Fibroblast of the conjunctiva (primary cell): Measurements from ENCODE around the gene EFTUD2.
A peak's percentile ranks its signal among the peaks of the same experiment; 100 is the strongest.
"Not testable (repeated sequence)": the region's sequence is repeated elsewhere in the genome, so short reads cannot be mapped to it uniquely, and the experiment has no call there.

ENCODE experiments used
- DNase-seq: peaks from one replicate; pipeline ENCODE4 v3.0.0-alpha.2; 2010; ENCODE audit warnings: low read depth

The EFTUD2 gene

GRCh38 chr17:44899074-44899782 is at the start of gene EFTUD2:
Gene EFTUD2 (minus strand): TSS chr17:44899445. CDS start chr17:44894521, 4,924 bp downstream.
- peak; percentile 81 for DNase-seq

DNA sequence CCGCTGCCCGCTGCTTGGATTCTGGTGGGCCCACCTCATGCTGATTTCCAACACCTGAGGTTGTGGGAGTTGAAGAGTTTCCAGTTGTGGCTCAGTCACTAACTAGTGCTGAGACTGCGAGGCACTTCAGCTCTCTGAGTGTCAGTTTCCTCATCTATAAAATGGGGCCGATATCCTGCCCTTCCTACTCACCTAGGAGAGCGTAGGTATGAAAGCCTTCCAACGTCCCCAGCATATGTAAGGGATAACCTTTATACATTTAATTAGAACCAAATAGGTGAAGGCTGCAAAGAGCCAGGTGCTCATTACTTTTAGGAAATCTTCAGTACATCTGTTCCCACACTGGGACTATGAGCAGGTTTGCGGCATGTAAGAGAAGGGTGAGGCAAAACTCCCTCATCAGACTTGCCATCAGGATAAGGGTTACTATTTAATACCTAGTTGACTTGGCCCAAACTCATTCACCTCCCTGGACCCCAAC is 49.1 kb upstream of the EFTUD2 start:
- DNase-seq: no peak

- peak; percentile 93 for DNase-seq
Observed at GRCh38 chr17:44947461-44948314, 48.4 kb upstream of the EFTUD2 start, which contains the start of gene KIF18B. Gene KIF18B (minus strand): TSS chr17:44947773. CDS start chr17:44936344, 11,429 bp downstream.

DNA sequence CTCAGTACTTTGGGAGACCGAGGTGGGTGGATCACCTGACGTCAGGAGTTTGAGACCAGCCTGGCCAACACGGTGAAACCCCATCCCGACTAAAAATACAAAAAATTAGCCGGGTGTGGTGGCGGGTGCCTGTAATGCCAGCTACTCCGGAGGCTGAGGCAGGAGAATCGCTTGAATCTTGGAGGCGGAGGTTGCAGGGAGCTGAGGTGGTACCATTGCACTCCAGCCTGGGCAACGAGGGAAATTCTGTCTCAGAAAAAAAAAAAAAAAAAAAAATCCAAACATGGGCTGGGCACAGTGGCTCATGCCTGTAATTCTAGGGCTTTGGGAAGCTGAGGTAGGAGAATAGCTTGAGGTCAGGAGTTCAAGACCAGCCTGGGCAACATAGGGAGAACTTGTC is 46.4 kb upstream of the EFTUD2 start:
- DNase-seq: not testable (repeated sequence)

- no peak for DNase-seq
Observed at GRCh38 chr17:44942456-44942855, 43.2 kb upstream of the EFTUD2 start.

DNA sequence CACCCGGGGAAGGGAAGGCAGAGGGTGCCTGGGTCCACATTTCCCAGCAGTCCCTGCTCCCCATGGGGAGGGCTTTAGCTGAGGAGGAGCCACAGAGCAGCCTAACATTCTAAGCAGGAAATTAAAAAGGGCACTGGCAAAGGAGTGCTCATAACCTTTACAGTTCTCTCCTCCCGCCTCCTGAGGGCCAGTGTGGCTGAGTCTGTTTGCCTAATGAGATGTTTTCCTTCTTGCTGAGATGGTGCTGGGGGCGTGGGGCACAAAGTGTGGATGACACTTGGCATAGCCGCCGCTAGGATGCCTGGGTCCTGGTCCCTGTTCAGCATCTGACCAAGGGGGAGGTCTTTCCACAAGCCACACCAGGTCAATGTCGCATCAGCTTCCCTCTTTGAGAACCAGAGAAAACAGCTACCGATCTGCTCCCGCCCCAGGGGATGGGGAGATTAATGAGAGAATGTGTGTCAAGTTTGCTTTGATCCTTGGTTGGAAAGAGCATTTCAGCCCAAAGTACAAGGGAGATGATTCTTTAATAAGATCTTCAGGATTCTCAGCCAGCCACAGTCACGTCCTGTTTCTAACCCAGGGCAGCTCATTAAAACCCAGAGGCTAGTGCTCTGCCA is 42.6 kb upstream of the EFTUD2 start:
- DNase-seq: no peak

DNA sequence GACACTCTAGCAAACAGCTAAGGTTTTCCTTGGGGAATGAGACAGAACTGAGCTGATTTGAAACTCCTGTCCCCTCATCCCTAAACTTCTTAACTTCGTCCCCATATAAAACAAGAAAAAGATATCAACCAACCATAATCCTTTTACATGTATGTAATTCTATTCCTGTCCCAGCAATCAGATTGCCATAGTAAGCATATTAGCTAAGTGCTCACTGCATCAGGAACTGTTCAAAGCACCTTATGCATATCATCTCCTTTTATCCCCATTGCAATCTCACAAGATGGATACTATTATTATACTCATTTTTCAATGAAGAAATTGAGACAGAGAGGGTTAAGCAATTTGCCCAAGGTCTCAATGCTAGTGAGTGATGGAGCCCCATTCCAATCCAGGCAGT is 41.5 kb upstream of the EFTUD2 start:
- DNase-seq: no peak

- no peak for DNase-seq
Observed at GRCh38 chr17:44940317-44940716, 41.1 kb upstream of the EFTUD2 start.

- DNase-seq: no peak
Observed at GRCh38 chr17:44935116-44935515, 35.9 kb upstream of the EFTUD2 start.

DNA sequence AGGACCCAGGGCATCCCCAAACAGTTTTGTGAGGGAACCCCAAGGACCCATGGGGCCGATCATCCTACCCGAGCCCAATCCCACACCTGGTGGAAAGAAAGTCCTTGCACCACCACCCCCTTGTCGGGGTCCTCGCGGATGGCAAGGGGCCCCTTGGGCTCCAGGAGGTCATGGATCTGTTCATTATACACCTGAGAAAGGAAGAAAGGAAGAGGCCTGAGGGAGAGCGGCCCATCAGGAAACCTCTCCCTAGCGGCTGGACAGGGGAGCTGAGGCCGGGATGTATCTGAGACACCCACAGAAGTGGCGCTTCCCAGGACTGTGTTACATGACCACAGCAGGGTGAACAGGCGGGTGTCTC is 35.5 kb upstream of the EFTUD2 start:
- no peak for DNase-seq

DNA sequence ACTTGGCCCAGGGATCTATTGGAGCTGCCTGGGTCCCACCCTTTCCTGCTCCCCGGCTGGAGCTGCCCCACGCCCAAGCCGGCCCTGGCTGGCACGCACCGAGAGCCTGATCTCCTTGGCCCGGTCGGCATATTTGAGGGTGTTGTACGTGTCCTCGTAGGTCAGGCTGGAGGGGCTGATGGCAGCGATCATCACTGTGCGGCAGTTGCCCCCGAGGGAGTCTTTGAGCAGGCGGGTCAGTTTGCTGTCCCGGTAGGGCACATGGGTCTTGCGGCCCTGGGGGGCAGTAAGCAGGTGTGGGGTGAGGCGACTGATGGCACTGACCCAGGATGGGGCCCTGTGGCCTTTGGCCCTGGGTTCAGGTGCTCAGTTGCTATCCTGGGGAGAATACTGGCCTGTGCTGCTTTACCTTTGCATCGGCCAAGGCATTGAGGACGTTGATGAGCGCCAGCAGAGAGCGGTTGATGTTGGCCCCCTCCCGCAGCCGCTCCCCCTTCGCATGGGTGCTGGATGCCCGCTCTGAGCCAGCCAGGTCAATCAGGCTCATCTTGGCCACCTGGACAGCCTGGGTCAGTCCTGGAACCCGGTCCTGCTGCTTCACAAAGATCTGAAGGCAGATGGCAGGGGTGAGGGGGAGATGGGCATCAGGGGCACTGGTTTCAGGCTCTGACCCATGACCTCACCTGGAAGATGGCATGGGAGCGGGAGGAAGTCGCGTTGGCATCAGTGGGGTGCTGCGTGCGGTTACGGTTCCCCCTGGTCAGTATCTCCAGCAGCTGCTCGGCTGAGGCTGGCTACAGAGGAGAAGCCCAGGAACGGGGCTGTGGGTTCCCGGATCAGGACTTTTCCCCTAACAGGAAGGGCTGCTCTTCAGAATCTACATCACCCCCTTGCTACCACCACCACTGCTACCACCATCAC is 34.8 kb upstream of the EFTUD2 start:
- DNase-seq: no peak

- no peak for DNase-seq
Observed at GRCh38 chr17:44932787-44933097, 33.5 kb upstream of the EFTUD2 start.

DNA sequence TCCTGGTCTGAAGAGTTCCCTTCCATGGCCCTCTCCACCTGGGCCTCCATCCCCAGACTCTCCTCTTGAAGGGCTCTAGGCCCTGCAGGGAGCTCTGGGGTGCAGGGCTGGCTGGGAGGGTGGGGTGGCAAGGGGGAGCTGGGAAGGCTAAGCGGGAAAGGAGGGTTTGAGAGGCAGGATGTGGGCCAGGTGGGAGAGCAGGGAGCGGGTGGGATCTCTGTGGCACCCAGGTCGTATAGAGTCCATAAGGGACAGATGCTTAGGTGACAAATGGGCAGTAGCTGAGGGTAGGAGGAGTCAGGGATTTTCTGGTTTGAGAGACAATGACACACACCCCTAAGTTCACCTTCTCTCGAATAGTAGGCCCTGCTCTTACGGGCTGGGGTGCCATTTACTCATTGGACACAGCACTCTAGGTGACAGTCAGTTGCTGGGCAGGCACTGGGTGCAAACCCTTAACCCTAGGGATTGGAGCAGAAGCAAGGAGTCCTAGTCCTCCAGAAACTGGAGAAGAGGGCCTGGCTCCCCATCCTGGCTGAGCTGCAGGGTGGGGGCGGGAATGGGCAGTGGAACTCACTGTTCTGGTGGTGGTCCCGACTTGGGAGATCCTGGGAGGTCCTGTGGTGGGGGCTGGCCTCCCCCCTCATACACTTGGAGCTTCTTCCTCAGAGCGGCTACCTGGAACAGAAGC is 33.0 kb upstream of the EFTUD2 start:
- DNase-seq: no peak

GRCh38 chr17:44931376-44931775 is 32.1 kb upstream of the EFTUD2 start:
- no peak for DNase-seq

- no peak for DNase-seq
Observed at GRCh38 chr17:44930667-44931066, 31.4 kb upstream of the EFTUD2 start.

- no peak for DNase-seq
Observed at GRCh38 chr17:44928950-44929720, 29.9 kb upstream of the EFTUD2 start.

DNA sequence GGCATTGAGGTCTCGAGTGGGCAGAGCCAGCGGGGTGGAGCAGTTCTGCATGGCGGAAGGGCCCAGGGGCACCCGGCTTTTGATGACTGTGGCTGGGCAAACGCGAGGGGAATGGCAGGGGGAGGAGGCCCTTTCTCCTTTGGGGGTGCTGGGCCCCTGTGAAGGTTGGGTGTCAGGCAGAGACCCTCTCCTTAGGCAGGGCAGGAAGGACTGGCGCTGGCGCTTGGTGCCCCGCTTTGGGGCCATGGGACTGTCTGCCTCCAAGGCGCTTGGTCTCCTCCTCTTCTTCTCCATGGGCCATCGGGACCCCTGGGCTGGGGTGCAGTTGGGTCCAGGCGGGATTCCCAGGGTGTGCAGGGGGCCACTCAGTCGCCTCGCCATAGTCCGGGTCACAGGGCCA is 28.9 kb upstream of the EFTUD2 start:
- no peak for DNase-seq

GRCh38 chr17:44927696-44928095 is 28.5 kb upstream of the EFTUD2 start:
- DNase-seq: no peak

DNA sequence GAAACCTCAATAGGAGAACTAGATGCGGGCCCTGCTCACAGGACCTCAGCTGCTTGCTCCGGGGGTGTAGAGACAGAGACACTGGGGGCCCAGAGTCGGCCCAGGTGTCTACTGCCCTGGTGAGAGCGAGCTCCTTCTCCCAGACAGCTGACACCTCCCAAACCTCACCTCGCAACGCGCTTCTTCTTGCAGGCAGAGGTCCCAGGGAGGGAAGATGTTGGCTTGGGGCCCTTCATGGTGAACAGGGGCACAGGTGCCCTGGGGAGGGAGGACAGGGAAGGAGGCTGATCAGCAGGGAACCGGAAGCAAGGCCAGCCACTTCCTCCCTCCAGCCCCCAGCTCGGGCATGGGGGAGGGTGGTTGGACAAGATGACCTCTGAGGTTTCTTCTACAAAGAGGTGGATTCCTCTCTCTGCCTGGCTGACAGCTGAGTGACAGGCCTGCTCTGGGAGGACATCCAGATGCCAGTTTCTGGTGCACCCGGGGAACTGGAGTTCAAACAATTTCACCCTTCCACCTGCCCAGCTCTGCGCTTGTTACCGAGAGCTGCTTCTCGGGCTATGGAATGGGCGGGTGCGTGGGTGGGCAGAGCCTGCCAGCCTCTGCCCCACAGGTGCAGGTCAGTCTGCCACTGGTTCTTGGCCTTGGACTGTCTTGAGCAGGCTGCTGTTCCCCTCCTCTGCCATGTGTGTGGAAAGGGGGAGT is 27.7 kb upstream of the EFTUD2 start:
- no peak for DNase-seq
